PFSK-1 (cell line): ENCODE data around the gene SOSTDC1.

Experiments used
- POLR2AphosphoS5 ChIP-seq: IDR thresholded peaks from 2 replicates; pipeline ENCODE4 v1.6.1; 2012; ENCODE audit warnings: low read depth, mild to moderate bottlenecking, control low read depth, low read length, moderate library complexity
- REST ChIP-seq, 2 experiments: IDR thresholded peaks; 2 replicates each; pipeline versions ENCODE4 v1.6.1 to v1.8.0; 2011 to 2012; ENCODE audit warnings: low read depth in 2 of 2, low read length in 2 of 2, control low read depth in 1 of 2, inconsistent platforms in 1 of 2, mild to moderate bottlenecking in 1 of 2, moderate library complexity in 1 of 2; ENCODE audit not compliant: insufficient read depth in 1 of 2
- SIN3A ChIP-seq: IDR thresholded peaks from 2 replicates; pipeline ENCODE4 v1.6.1; 2012; ENCODE audit warnings: mild to moderate bottlenecking, low read length, moderate library complexity, borderline replicate concordance; ENCODE audit not compliant: insufficient read depth
- TAF1 ChIP-seq: IDR thresholded peaks from 2 replicates; pipeline ENCODE4 v1.6.1; 2012; ENCODE audit warnings: low read length, control low read depth, borderline replicate concordance; ENCODE audit not compliant: insufficient read depth

GRCh38 chr7:16417906-16418305 is 47.6 kb downstream of the SOSTDC1 start:
- no peak for TF ChIP-seq POLR2AphosphoS5
- TF ChIP-seq SIN3A: no peak
- no peak for TF ChIP-seq TAF1
- no peak for TF ChIP-seq REST (IDR thresholded peaks at IDR 0.05; ENCODE audit: insufficient read depth in 1 of 2, low read depth in 2 of 2, low read length in 2 of 2)
